HCT116 (cell line): ENCODE data around the gene WIZ. TPM values are rescaled to one million over a fixed set of nuclear protein-coding genes. Genes with fewer than 3 reads are reported as not detected.

Experiments
- ATAC-seq: fragments of 200-7000 bp; cut with Tn5 transposase; 2 replicates; pipeline ENCODE4 v1.9.1; 2020; ENCODE audit warnings: mild to moderate bottlenecking, moderate library complexity
- BruUV-seq: library from RNA; stranded (reverse); fragments of 400-500 nt; replicated peaks from 2 replicates; lab custom pipeline; 2021; lab: Mats Ljungman, UMichigan
- CTCF ChIA-PET: fragments of 300-600 bp; sonication (Branson Sonifier 250); formaldehyde crosslinking; loops from one replicate; lab custom pipeline; 2021; ENCODE audit warnings: antibody characterized with exemption; lab: Charles Lee
- POLR2A ChIA-PET: fragments of 300-600, 350-600 bp; sonication (Branson Sonifier 250); formaldehyde crosslinking; loops from one replicate; lab custom pipeline; 2021; ENCODE audit warnings: antibody characterized with exemption; lab: Charles Lee
- RAD21 ChIA-PET, 2 experiments: fragments of 300-600 bp; sonication (Branson Sonifier 250); formaldehyde crosslinking; loops; one replicate each; lab custom pipeline; 2023; ENCODE audit warnings: low total read pairs in 2 of 2; ENCODE audit not compliant: uncharacterized antibody in 2 of 2, unreplicated experiment in 2 of 2, low non-redundant PET in 1 of 2; lab: Charles Lee
- DNase-seq: peaks from one replicate; pipeline ENCODE4 v3.0.0-alpha.2; 2010; ENCODE audit warnings: low read depth, low spot score
- H2AFZ ChIP-seq: fragments of 200-600 bp; shearing (Covaris generic), sonication (generic); 2 replicates; pipeline ENCODE4 v1.6.1; 2017; ENCODE audit warnings: low read depth, mixed run types, mixed read lengths, antibody characterized with exemption, low read length; ENCODE audit not compliant: poor library complexity, severe bottlenecking
- H3K27ac ChIP-seq: 2 replicates; pipeline ENCODE4 v1.5.1; 2012; ENCODE audit warnings: low read depth, low read length
- H3K27me3 ChIP-seq: fragments of 200-600 bp; sonication (generic); 2 replicates; pipeline ENCODE4 v1.6.1; 2016; ENCODE audit warnings: mixed run types, low read length, mixed read lengths; ENCODE audit not compliant: insufficient read depth
- H3K36me3 ChIP-seq, 2 experiments: fragments of 200-500 bp in 1 of 2; fragments of 200-600 bp in 1 of 2; sonication (Bioruptor generic) in 1 of 2; sonication (generic) in 1 of 2; 2 replicates each; pipeline versions ENCODE4 v1.5.1 to v1.6.1; 2014 to 2016; ENCODE audit warnings: low read length in 2 of 2, inconsistent platforms in 1 of 2, mixed read lengths in 1 of 2, mixed run types in 1 of 2; ENCODE audit not compliant: insufficient read depth in 2 of 2, control insufficient read depth in 1 of 2
- H3K4me1 ChIP-seq, 2 experiments: fragments of 200-600 bp in 1 of 2; sonication (generic) in 1 of 2; 2 replicates each; pipeline versions ENCODE4 v1.5.1 to v1.6.1; 2012 to 2017; ENCODE audit warnings: low read length in 2 of 2, inconsistent platforms in 1 of 2, mild to moderate bottlenecking in 1 of 2, mixed read lengths in 1 of 2, mixed run types in 1 of 2, moderate library complexity in 1 of 2; ENCODE audit not compliant: insufficient read depth in 2 of 2, control insufficient read depth in 1 of 2
- H3K4me2 ChIP-seq: fragments of 200-600 bp; sonication (generic); 2 replicates; pipeline ENCODE4 v1.6.1; 2017; ENCODE audit warnings: mixed run types, low read length, mixed read lengths
- H3K4me3 ChIP-seq, 2 experiments: fragments of 200-600 bp in 1 of 2; sonication (generic) in 1 of 2; replicated peaks in 1 of 2; 2 replicates each; pipeline ENCODE4 v1.5.1; 2011 to 2016; ENCODE audit warnings: low read length in 2 of 2, control low read depth in 1 of 2, low read depth in 1 of 2, mild to moderate bottlenecking in 1 of 2, mixed read lengths in 1 of 2, mixed run types in 1 of 2
- H3K79me2 ChIP-seq: fragments of 200-600 bp; sonication (generic); 2 replicates; pipeline ENCODE4 v1.6.1; 2017; ENCODE audit warnings: mild to moderate bottlenecking, mixed run types, low read length, moderate library complexity, mixed read lengths; ENCODE audit not compliant: insufficient read depth
- H3K9ac ChIP-seq: fragments of 200-600 bp; sonication (generic); 2 replicates; pipeline ENCODE4 v1.6.1; 2016; ENCODE audit warnings: low read length, mixed read lengths
- H3K9me2 ChIP-seq: fragments of 200-600 bp; sonication (generic), shearing (Covaris generic); 2 replicates; pipeline ENCODE4 v1.6.1; 2017; ENCODE audit warnings: mixed run types, mild to moderate bottlenecking, moderate library complexity; ENCODE audit not compliant: insufficient read depth
- H3K9me3 ChIP-seq, 2 experiments: fragments of 200-500 bp in 1 of 2; fragments of 200-600 bp in 1 of 2; sonication (Bioruptor generic) in 1 of 2; sonication (generic) in 1 of 2; 2 replicates each; pipeline ENCODE4 v1.6.1; 2014 to 2017; ENCODE audit warnings: low read length in 2 of 2, mixed read lengths in 2 of 2, inconsistent platforms in 1 of 2, low read depth in 1 of 2, mild to moderate bottlenecking in 1 of 2, mixed run types in 1 of 2, moderate library complexity in 1 of 2; ENCODE audit not compliant: control insufficient read depth in 1 of 2, insufficient read depth in 1 of 2
- H4K20me1 ChIP-seq: fragments of 200-600 bp; sonication (generic), shearing (Covaris generic); 2 replicates; pipeline ENCODE4 v1.6.1; 2017; ENCODE audit warnings: mixed run types, mild to moderate bottlenecking, moderate library complexity; ENCODE audit not compliant: insufficient read depth
- ATF3 ChIP-seq: IDR thresholded peaks from 2 replicates; pipeline ENCODE4 v1.6.1; 2012
- CBX3 ChIP-seq: IDR thresholded peaks from 2 replicates; pipeline ENCODE4 v1.6.1; 2012; ENCODE audit warnings: low read depth
- CEBPB ChIP-seq: IDR thresholded peaks from 2 replicates; pipeline ENCODE4 v1.6.1; 2012; ENCODE audit warnings: low read depth
- CTCF ChIP-seq, 3 experiments: fragments of 200-600 bp in 1 of 3; sonication (generic) in 1 of 3; IDR thresholded peaks in 2 of 3; conservative IDR thresholded peaks in 1 of 3; 2 replicates each; pipeline ENCODE4 v1.5.1; 2012 to 2017; ENCODE audit warnings: low read depth in 2 of 3, low read length in 2 of 3, antibody characterized with exemption in 1 of 3, borderline replicate concordance in 1 of 3, control low read depth in 1 of 3, mild to moderate bottlenecking in 1 of 3, mixed read lengths in 1 of 3, mixed run types in 1 of 3, moderate library complexity in 1 of 3; ENCODE audit not compliant: insufficient read depth in 1 of 3
- POLR2A ChIP-seq: IDR thresholded peaks from 2 replicates; pipeline ENCODE4 v1.7.0; 2011; ENCODE audit warnings: borderline replicate concordance; ENCODE audit not compliant: insufficient read depth, insufficient read length; ENCODE audit errors: extremely low read depth
- RAD21 ChIP-seq: IDR thresholded peaks from 2 replicates; pipeline ENCODE4 v1.6.1; 2012; ENCODE audit warnings: low read depth, mild to moderate bottlenecking
- REST ChIP-seq: IDR thresholded peaks from 2 replicates; pipeline ENCODE4 v1.6.1; 2012; ENCODE audit warnings: low read depth
- SIN3A ChIP-seq: IDR thresholded peaks from 2 replicates; pipeline ENCODE4 v1.6.1; 2012; ENCODE audit warnings: low read depth
- SP1 ChIP-seq: IDR thresholded peaks from 2 replicates; pipeline ENCODE4 v1.6.1; 2012; ENCODE audit warnings: low read depth
- ZFX ChIP-seq: fragments of 450-650 bp; IDR thresholded peaks from 2 replicates; pipeline ENCODE4 v1.6.1; 2017
- intact Hi-C: fragments of 100-400 bp; cut with micrococcal nuclease; formaldehyde crosslinking; loops from 2 replicates; pipeline ENCODE4 v1.10.0; 2022
- total RNA-seq: library from RNA; stranded (reverse); gene quantifications from one replicate; pipeline ENCODE4 v1.2.1, GENCODE V29; 2021; ENCODE audit not compliant: unreplicated experiment

The WIZ gene
- total RNA-seq, 1 experiment from 2014 or later: 28.4 TPM

- Histone ChIP-seq H3K4me1 (no peaks in the 10 kb centered on the region), H3K9me2 (no peaks in the 10 kb centered on the region), H3K9me3 (no peaks in the 10 kb centered on the region), H3K79me2 (no peaks in the 10 kb centered on the region), H3K4me3 (no peak overlapping the region), H3K27ac (no peak overlapping the region), H3K9ac (no peak overlapping the region), H3K27me3 (no peaks in the 10 kb centered on the region), H4K20me1 (no peaks in the 10 kb centered on the region), H3K36me3 (no peaks in the 10 kb centered on the region), H2AFZ (no peak overlapping the region), H3K4me2 (no peak overlapping the region)
- ATAC-seq (no peak), DNase-seq (no peak)
- BruUV-seq: no TSS peak
- TF ChIP-seq ATF3: no peak
- TF ChIP-seq RAD21: no peak
- no peak for TF ChIP-seq SP1
- TF ChIP-seq CBX3: no peak
- TF ChIP-seq CTCF (IDR thresholded peaks at IDR 0.05 in 2 of 3, conservative IDR thresholded peaks at IDR 0.05 in 1 of 3; ENCODE audit: borderline replicate concordance in 1 of 3, insufficient read depth in 1 of 3, low read depth in 2 of 3, low read length in 2 of 3): no peak
- RAD21 ChIA-PET: no interaction called here
- CTCF ChIA-PET: no interaction called here
- POLR2A ChIA-PET: no interaction called here
- intact Hi-C loops: no loop called here
These were observed 7.4 kb downstream of the WIZ start for GRCh38 chr19:15442142-15442920.

GRCh38 chr19:15441317-15441716, 8.4 kb downstream of the WIZ start:
- CTCF ChIA-PET: no interaction called here
- POLR2A ChIA-PET: interaction anchor here (0.6 kb wide), 1 partner anchor 70 kb away, joined by 3 read pairs; no protein-coding TSS in a partner anchor
- Histone ChIP-seq H3K4me1 (no peaks in the 10 kb centered on the region), H3K4me2 (no peak overlapping the region), H3K4me3 (no peak overlapping the region), H2AFZ (no peak overlapping the region), H3K36me3 (no peaks in the 10 kb centered on the region), H3K27me3 (no peaks in the 10 kb centered on the region), H3K27ac (no peak overlapping the region), H3K79me2 (no peaks in the 10 kb centered on the region), H3K9ac (no peak overlapping the region), H3K9me3 (no peaks in the 10 kb centered on the region), H4K20me1 (no peaks in the 10 kb centered on the region), H3K9me2 (no peaks in the 10 kb centered on the region)
- DNase-seq: no peak
- intact Hi-C loops: no loop called here
- RAD21 ChIA-PET: no interaction called here
- no peak for ATAC-seq
- no TSS peak for BruUV-seq
- TF ChIP-seq ZFX: no peak
- no peak for TF ChIP-seq REST
- TF ChIP-seq POLR2A: no peak
- no peak for TF ChIP-seq RAD21
- no peak for TF ChIP-seq CEBPB
- no peak for TF ChIP-seq SIN3A
- no peak for TF ChIP-seq CTCF (IDR thresholded peaks at IDR 0.05 in 2 of 3, conservative IDR thresholded peaks at IDR 0.05 in 1 of 3; ENCODE audit: borderline replicate concordance in 1 of 3, insufficient read depth in 1 of 3, low read depth in 2 of 3, low read length in 2 of 3)
- TF ChIP-seq ATF3: no peak
